Measurements from ENCODE around the gene KIF21B.

The KIF21B gene

DNA sequence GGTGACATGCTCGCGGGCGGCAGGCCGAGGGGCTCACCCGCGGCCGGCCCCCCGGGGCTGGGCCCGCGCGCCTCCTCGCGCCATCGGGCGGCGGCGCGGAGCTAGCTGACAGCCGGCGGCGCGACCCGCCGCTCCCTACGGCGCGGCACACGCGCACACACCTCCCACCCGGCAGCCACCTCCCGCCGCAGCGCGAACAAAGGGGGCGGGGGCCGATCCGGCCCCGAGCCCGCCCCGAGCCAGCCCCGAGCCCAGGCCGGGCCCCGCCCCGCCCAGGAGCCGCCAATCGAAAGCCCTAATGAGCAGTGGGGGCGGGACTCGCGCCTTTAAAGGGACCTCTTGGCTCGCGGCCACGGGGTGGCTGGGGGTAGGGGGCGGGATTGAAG, at the start of gene KIF21B:
Gene KIF21B, minus strand, starts transcription at position 198 of the 386 bp plus-strand sequence. CDS start 331 bp downstream, outside the sequence.
- intact Hi-C loops (cut with DNase I), result no loop called here
- DNase-seq, result peak; percentile 68 to 98 (median 84)

GRCh38 chr1:201072922-201073321, 49.4 kb upstream of the KIF21B start:
- intact Hi-C loops (cut with DNase I), result no loop called here
- peak in 2 of 10 donors; percentile 47 to 54 for DNase-seq

DNA sequence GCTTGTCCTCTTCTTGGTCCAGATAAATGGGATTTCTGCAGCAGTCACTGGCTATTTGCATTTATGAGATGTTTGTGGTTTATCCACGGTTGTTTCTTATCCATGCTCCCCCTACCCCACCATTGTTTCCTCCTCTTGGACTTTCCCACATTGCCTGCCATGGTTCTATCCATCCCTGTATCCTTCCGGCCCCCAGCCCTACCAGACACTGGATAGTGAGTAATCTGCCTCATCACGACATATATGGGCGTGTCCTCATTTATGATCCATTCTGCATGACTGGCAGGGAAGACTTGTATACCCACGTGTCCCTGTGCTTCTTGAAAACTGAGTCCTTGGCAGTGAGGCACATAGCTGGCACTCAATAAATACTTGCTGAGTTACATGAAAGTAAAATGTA, 48.6 kb upstream of the KIF21B start:
- intact Hi-C loops (cut with DNase I), result no loop called here
- DNase-seq, result peak in 1 of 10 donors; percentile 11

DNA sequence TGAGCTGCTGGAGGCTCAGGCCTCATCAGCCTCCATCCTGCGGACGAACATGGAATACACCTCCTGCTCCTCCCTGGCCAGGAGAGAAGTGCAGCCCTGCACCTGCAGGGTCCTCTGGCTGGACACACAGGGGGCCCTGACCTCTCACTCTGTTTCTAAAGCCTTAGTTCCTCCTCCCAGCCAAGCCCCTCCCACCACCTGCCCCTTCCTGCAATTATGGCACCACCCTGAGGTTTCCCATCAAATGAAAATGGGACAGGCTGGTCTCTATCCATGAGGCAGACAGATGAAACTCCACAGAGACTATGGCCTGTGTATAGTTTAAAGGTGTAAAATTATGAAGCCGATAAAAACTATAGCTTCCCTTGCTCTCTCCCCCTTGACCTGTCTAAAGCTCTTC, 46.1 kb upstream of the KIF21B start:
- no peak for DNase-seq
- intact Hi-C loops (cut with DNase I), result no loop called here

- intact Hi-C loops (cut with DNase I), result no loop called here
These were observed 45.5 kb upstream of the KIF21B start for GRCh38 chr1:201068976-201069375.

GRCh38 chr1:201066986-201067385, 43.5 kb upstream of the KIF21B start:
- intact Hi-C loops (cut with DNase I), result no loop called here
- DNase-seq, result peak in 3 of 10 donors; percentile 22 to 55 (median 50)

More at GRCh38 chr1:201068976-201069375, 45.5 kb upstream of the KIF21B start:
- peak in 2 of 10 donors; percentile 21 to 55 for DNase-seq

DNA sequence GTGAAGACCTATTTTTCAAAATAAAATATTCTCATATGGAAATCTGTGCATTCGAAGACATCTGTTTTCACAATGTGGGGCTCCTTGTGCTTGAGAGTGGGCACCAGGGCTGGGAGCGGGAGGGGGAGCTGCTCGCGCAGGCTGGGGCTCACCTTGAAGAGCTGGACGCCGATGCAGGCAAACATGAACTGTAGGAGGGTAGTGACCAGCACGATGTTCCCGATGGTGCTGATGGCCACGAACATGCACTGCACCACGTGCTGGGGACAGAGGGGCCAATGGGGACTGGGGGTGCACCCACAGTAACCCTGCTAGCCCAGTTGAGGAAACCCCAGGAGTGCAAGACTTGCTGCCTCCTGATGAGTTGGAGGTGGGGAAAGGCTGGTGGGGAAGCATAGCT, 42.2 kb upstream of the KIF21B start:
- DNase-seq, result peak in 2 of 10 donors; percentile 59 to 68
- intact Hi-C loops (cut with DNase I), result no loop called here

DNA sequence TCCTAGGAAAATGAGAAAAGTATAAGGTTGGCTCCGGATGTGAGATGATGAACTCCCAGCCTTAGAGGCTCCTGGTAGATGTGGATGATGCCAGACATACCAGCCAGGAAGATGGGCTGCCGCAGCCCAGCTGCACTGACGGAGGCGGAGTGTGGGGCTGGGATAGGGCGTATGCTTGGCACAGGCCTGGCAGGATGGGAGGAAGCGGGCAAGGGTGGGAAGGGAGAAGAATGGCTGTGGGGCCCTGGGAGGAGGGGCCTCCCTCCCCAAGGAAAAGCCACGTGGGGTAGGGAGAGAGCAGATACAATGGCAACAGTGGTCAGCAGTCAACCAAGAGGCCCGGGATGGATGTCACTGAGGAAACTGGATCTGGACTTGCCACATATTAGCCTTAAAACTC, 41.3 kb upstream of the KIF21B start:
- intact Hi-C loops (cut with DNase I), result no loop called here
- DNase-seq, result peak in 3 of 10 donors; percentile 22 to 68 (median 55)

GRCh38 chr1:201063145-201063544, 39.6 kb upstream of the KIF21B start:
- intact Hi-C loops (cut with DNase I), result no loop called here
- peak in 1 of 10 donors; percentile 3 for DNase-seq

GRCh38 chr1:201062511-201063091, 39.1 kb upstream of the KIF21B start:
- intact Hi-C loops (cut with DNase I), result no loop called here
- DNase-seq, result peak in 3 of 10 donors; percentile 47 to 78 (median 68)

DNA sequence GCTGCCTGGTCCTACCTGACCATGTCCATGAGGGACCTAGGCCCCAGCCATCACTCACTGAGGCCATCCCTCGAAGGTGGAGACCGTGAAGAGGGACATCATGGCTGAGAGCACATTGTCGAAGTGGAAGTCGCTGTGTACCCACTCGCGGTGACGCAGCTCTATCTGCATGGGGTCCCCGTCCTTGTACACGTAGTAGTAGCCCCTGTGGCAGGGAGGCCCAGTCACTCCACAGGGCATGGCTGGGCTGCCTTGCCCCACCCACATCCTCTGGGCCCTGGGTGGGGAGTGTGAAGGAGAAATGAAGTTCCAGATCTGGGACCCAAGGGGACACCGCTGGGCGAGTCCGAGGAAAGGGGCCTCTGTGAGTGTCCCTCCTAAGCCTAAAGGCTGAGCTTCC, 38.4 kb upstream of the KIF21B start:
- intact Hi-C loops (cut with DNase I), result no loop called here
- DNase-seq, result peak in 3 of 10 donors; percentile 37 to 79 (median 67)

DNA sequence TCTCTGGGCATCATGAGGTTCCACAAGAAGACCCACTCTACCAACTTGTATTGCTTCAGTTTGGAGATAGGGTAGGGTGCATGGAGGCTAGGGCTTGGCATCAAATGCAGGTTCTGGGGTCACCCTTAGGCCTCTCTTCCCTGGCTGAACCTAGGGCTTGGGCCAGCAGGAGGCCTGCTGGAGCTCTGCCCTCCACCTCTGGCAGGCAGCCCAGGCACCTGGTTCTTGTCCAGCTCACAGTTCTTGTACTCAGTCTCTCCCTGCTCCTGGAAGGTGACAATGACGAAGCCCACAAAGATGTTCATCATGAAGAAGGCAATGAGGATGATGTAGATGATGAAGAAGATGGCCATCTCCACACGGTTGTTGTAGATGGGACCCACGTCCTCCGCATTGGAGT, 37.5 kb upstream of the KIF21B start:
- DNase-seq, result peak in 1 of 10 donors; percentile 12
- intact Hi-C loops (cut with DNase I), result no loop called here

GRCh38 chr1:201060586-201060985, 37.1 kb upstream of the KIF21B start:
- peak in 1 of 10 donors; percentile 44 for DNase-seq
- intact Hi-C loops (cut with DNase I), result no loop called here

DNA sequence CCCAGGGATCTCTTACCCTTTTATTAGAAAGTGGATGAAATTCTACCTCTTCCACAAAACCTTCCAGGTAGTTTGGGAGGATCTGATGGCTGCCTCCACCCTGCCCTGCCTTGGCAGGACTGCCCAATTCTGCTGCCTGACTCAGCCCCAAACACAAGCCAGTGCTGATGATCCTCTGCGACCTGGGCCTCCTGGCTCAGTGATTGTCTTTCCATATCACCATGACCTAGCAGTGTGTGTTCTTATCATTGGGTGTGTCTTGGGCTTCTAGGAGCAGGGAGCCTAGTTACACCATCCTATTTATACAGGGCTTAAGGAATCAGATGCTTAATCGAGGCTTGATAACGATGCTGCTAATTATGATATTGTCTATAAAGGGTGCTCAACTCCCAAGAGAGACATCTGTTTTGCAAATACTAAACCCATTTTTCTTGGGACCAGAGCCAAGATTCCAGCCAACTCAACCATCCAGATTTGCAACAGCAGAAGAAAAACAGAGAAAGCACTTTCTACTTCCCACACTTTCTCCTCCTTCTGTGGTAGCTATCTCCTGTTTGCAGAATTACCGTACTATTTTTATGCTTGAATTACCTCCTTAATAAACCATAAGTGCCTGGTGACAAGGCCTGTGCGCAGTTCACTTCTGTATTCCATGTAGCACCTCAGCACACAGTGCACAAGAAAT, 36.5 kb upstream of the KIF21B start:
- intact Hi-C loops (cut with DNase I), result no loop called here
- peak in 2 of 10 donors; percentile 29 to 75 for DNase-seq

DNA sequence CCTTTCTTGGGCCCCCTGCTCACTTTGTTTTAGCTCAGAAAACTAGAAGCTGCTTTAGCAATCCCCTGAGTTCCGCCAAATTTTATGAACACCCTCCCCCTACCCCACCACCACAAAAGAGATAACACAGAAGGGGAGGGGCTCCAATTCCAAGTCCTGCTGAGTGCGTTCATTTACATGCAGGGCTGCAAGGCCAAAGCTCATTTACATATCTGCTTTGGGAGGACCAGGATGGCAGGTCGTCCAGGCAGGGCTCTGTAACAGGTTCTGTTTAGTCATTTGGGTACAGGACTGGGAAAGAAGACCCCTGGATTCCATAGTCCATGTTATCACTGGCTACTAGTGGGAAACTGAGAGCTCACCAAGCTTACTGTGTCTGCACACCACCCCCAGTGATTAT, 35.9 kb upstream of the KIF21B start:
- intact Hi-C loops (cut with DNase I), result no loop called here
- DNase-seq, result peak in 1 of 10 donors; percentile 13

GRCh38 chr1:201054091-201054543, 30.6 kb upstream of the KIF21B start:
- intact Hi-C loops (cut with DNase I), result no loop called here
- peak in 1 of 10 donors; percentile 79 for DNase-seq

DNA sequence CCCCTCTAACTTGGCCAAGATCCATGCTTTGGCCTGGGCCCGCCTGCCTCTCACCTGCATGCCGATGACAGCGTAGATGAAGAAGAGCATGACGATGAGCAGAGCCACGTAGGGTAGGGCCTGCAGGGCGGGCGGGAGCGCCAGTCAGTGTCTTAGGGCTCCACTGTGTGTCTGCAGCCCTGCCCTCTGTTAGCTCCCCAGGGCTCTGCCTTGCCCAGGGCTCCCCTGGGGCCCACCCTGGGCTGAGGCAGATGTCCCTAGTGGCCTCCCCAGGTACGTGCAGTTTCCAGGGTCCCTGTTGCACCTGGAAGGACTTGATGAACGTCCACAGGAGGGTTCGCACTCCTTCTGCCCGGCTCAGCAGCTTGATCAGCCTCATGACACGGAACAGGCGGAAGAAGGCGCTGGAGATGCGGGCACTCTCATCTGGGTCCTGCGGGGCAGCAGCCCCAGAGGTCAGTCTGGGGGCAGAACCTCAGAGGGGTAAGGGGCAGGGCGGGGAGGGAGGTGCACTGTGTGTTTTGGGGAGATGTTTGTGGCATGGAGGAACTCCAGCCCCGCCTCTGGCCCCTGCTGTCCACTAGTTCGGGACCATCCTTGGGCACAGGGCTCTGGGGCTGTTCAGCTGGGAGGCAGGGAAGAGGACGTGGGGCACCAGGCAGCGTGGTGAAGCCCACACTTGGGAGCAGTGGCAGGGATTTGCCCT, 29.8 kb upstream of the KIF21B start:
- DNase-seq, result no peak
- intact Hi-C loops (cut with DNase I), result no loop called here

DNA sequence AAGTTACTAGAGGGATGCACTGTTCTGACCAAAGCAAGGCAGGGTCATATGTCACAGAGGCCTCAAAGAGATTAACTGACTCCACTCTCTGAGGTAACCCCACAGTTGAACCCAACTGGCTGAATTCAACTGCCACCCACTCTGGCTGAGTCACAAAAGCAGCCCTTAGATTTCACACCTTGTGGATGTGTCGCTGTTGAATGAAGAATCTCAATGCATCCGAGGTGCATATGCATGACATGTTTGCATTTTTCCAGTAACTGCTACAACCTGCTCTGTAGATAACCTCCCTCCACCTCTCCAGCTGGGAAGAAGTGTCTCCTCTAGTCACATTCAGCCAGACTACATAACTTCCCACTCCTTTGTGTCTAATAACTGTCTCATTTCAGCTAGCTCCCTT, 27.9 kb upstream of the KIF21B start:
- intact Hi-C loops (cut with DNase I), result no loop called here
- no peak for DNase-seq

GRCh38 chr1:201050515-201051277, 27.2 kb upstream of the KIF21B start:
- peak in 1 of 10 donors; percentile 66 for DNase-seq
- intact Hi-C loops (cut with DNase I), result no loop called here

DNA sequence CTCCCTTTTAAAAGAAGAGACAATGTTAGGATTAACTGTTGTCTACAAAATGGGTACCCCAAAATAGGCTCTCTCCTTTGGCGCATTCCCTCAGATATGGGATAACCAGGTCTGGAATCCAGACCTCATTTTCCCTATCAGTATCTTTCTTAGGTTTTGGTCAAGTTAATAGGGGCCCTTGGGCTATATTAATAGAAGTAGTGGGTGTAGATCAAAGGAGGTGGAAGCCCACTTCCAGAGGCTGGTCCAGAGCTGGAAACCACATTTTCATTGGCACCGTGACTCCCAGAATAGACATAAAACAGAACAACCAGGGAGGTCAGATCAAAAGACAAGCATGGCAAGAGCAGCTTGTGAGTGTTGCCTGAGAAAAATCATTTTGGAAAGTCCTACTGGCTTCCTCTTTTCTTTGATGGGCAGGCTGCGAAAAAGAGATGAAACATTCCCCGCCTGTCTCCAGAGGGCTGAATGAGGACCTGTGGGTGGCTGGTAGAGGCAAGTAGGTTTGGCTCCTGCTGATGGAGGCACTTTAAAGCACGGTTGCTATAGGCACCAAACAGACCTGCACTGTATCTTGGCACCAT, 25.8 kb upstream of the KIF21B start:
- peak in 1 of 10 donors; percentile 82 for DNase-seq

More for the DNA sequence above, 25.8 kb upstream of the KIF21B start:
- intact Hi-C loops (cut with DNase I), result loop anchor here (10.0 kb wide), 1 partner anchor 65 kb away; the partner anchor contains the start of gene CACNA1S
